Right lobe of liver (tissue), 4 donors: ENCODE measurements around the gene C6orf120.

ENCODE experiments used
- POLR2A ChIP-seq: fragments of 450-650 bp; IDR thresholded peaks from one replicate; pipeline ENCODE4 v1.6.1; 2017; ENCODE audit warnings: antibody characterized with exemption, mild to moderate bottlenecking
- TF ChIP-seq, protein P1 (sequence below), 4 donors: fragments of 200-600 bp in 3 of 4; fragments of 450-650 bp in 1 of 4; IDR thresholded peaks; one replicate each; pipeline versions ENCODE4 v1.5.1 to v1.8.0; 2016 to 2022; ENCODE audit warnings: antibody characterized with exemption in 4 of 4, mild to moderate bottlenecking in 2 of 4
- donor health status: DM: no; HTN: no; CAD: no.
- donor health status: DM: no; HTN: no; CAD: no.
- donor health status: DM: no; HTN: yes; CAD: no.

DNA sequence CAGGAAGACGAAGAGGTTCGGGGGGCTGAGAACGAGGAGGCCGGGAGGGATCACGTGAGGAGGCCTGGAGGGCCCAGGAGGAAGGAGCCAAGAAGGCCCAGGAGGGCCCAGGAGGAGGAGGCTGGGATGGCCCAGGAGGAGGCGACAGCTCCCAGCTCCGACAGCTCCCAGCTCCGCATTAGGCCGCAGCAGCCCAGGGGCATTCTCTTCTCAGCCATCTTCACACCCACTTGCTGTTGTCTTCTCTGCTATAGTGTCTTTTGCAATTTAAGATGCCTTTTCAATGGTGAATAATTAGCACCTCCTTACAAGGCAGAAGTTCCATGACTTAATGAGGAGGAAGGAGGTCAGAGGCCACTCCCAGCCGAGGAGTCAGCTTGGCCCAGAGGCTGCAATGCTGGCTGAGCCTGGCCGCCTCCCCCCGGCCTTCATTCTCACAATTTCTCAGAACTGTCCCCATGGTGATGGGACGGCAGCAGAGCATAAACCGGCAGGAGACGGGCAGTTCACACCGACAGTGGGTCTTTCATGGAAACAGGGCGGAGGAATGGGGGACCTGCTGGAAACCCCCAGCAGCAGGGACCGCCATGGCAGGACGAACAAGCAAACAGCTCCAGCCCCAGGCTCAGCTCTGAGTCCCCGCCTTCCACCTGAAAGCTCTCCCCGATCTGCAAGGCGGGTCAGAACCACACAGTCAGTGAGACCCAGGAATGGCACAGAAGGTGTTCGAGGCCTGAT lies 45.2 kb upstream of the C6orf120 start:
- TF ChIP-seq, protein P1, sequence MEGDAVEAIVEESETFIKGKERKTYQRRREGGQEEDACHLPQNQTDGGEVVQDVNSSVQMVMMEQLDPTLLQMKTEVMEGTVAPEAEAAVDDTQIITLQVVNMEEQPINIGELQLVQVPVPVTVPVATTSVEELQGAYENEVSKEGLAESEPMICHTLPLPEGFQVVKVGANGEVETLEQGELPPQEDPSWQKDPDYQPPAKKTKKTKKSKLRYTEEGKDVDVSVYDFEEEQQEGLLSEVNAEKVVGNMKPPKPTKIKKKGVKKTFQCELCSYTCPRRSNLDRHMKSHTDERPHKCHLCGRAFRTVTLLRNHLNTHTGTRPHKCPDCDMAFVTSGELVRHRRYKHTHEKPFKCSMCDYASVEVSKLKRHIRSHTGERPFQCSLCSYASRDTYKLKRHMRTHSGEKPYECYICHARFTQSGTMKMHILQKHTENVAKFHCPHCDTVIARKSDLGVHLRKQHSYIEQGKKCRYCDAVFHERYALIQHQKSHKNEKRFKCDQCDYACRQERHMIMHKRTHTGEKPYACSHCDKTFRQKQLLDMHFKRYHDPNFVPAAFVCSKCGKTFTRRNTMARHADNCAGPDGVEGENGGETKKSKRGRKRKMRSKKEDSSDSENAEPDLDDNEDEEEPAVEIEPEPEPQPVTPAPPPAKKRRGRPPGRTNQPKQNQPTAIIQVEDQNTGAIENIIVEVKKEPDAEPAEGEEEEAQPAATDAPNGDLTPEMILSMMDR (IDR thresholded peaks at IDR 0.05): no peak
- TF ChIP-seq POLR2A: no peak
